Measurements from ENCODE around the gene SLFNL1. TPM values are rescaled to one million over a fixed set of nuclear protein-coding genes. Genes with fewer than 3 reads are reported as not detected.
A peak's percentile ranks its signal among the peaks of the same experiment; 100 is the strongest.

Gene SLFNL1
- total RNA-seq, 1 donor from 2014 or later, result 0.30 TPM

DNA sequence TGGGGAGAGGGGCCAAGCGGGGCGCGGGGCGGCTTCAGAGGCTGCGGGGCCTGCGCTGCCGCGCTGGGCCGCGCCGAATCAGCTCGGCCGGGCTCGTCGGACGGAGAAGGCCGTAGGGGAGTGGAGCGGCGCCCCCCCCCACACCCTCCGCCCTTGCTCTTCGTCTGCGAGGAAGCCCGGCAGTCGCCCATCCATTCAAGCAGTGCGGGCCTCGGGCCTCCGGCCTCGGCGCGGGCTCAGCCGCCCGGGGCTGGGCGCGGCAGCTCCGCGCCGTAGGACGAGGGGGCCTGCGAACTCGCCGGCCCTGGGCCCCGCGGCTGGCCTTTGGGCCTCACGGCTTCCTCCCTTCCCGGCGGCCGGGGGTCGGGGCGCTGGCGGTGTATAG is 41.5 kb downstream of the SLFNL1 start:
- TF ChIP-seq, protein P1, sequence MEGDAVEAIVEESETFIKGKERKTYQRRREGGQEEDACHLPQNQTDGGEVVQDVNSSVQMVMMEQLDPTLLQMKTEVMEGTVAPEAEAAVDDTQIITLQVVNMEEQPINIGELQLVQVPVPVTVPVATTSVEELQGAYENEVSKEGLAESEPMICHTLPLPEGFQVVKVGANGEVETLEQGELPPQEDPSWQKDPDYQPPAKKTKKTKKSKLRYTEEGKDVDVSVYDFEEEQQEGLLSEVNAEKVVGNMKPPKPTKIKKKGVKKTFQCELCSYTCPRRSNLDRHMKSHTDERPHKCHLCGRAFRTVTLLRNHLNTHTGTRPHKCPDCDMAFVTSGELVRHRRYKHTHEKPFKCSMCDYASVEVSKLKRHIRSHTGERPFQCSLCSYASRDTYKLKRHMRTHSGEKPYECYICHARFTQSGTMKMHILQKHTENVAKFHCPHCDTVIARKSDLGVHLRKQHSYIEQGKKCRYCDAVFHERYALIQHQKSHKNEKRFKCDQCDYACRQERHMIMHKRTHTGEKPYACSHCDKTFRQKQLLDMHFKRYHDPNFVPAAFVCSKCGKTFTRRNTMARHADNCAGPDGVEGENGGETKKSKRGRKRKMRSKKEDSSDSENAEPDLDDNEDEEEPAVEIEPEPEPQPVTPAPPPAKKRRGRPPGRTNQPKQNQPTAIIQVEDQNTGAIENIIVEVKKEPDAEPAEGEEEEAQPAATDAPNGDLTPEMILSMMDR (IDR thresholded peaks at IDR 0.05), result no peak
- no peak for DNase-seq (ENCODE audit: extremely low spot score, unreplicated experiment)
- H3K27ac Mint-ChIP-seq (ENCODE audit: unreplicated experiment), result peak overlapping the region; percentile 74
- no peaks in the 10 kb centered on the region for H3K9me3 Mint-ChIP-seq (ENCODE audit: unreplicated experiment)
- H3K4me1 Mint-ChIP-seq (ENCODE audit: unreplicated experiment), result peaks cover 39% of the 10 kb centered on the region
- H3K4me3 Mint-ChIP-seq (ENCODE audit: unreplicated experiment), result peak overlapping the region; percentile 88
- H3K27me3 Mint-ChIP-seq (ENCODE audit: unreplicated experiment), result no peaks in the 10 kb centered on the region
- H3K36me3 Mint-ChIP-seq (ENCODE audit: unreplicated experiment), result peaks cover 6% of the 10 kb centered on the region

DNA sequence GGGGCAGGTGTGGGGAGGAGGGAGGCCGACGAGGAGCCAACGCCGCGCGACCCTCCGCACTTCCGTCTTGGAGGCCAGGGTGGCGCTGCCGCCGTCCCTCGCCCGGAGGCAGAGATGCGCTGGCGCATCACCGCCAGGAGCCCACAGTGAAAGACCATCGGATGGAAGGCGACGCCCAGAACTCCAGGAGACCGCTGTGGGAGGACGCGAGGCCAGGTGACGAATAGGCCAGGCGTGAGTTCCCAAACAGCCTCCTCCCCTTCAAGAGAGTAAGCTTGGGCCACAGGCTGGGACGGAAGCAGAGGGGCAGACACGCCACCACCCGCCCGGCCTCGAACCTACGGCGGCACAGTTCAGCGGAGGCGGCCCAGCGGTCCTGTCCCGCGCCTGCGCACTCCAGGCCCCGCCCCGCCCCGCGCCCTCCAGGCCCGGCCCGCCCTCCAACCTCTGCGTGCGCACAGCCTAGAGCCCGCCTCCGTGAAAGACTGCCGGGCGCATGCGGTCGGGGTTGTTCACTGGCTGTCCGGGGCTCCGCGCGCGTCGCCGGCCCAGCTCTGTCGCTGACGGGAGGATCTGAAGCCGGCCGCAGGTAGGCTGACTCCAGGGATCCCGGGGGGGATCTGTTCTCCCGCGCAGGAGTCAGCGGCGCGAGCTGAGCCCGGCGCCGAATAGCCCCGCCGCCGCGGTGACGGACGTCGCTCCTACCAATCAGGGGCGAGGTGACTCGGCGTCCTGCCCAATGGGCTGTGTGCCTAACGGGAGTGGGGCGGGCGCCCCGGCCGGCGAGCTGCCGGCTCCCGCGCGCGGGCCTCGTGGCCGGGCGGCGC is 42.1 kb downstream of the SLFNL1 start, which contains the start of gene CTPS1:
Gene CTPS1 (plus strand): TSS at position 456 of the 827 bp plus-strand sequence. CDS start 3,595 bp downstream, outside the sequence.
- Mint-ChIP-seq H3K27me3 (ENCODE audit: unreplicated experiment) (no peaks in the 10 kb centered on the region), H3K9me3 (ENCODE audit: unreplicated experiment) (no peaks in the 10 kb centered on the region), H3K4me1 (ENCODE audit: unreplicated experiment) (peaks cover 39% of the 10 kb centered on the region), H3K36me3 (ENCODE audit: unreplicated experiment) (peaks cover 6% of the 10 kb centered on the region), H3K27ac (ENCODE audit: unreplicated experiment) (peak within 1 kb of the TSS; percentile 98), H3K4me3 (ENCODE audit: unreplicated experiment) (peak within 1 kb of the TSS; percentile 88)
- TF ChIP-seq, protein P1 (IDR thresholded peaks at IDR 0.05), result peak; percentile 40
- DNase-seq (ENCODE audit: extremely low spot score, unreplicated experiment), result peak; percentile 98

DNA sequence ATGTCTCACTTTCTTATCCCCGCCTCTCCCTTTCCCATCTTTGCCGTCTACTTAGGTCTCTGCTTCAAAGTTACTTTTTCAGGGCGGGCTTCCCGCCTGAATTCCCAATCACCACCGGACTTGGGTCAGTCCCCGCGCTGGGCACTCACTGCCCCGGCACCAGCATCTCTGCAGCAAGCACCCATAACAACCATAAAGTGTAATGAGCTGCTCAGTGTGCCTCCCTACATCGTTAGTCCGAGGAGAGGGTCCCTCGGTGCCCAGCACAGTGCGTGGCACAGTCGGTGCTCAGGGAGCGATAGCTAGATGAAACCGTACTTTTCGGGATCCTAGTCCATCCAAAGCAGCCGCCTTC is 42.7 kb downstream of the SLFNL1 start:
- TF ChIP-seq, protein P1 (IDR thresholded peaks at IDR 0.05), result no peak
- no peaks in the 10 kb centered on the region for H3K27me3 Mint-ChIP-seq (ENCODE audit: unreplicated experiment)
- H3K4me3 Mint-ChIP-seq (ENCODE audit: unreplicated experiment), result peak overlapping the region; percentile 84
- no peaks in the 10 kb centered on the region for H3K9me3 Mint-ChIP-seq (ENCODE audit: unreplicated experiment)
- peak overlapping the region; percentile 98 for H3K27ac Mint-ChIP-seq (ENCODE audit: unreplicated experiment)
- peaks cover 39% of the 10 kb centered on the region for H3K4me1 Mint-ChIP-seq (ENCODE audit: unreplicated experiment)
- H3K36me3 Mint-ChIP-seq (ENCODE audit: unreplicated experiment), result peaks cover 2% of the 10 kb centered on the region
- DNase-seq (ENCODE audit: extremely low spot score, unreplicated experiment), result no peak

DNA sequence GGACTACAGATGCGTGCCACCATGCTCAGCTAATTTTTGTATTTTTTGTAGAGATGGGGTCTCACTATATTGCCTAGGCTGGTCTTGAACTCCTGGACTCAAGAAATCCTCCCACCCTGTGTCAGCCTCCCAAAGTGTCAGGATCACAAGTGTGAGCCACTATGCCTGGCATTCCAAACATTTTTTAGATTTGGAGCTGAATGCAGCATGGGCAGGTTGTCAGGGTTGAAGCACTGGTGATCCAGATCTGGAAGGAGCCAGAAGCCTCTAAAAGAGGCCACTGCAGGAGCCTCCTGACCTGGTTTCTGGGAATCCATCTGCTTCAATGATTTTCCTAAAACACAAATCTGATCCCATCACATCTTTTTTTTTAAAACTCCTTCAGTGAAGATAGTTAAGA is 43.8 kb downstream of the SLFNL1 start:
- Mint-ChIP-seq H3K27ac (ENCODE audit: unreplicated experiment) (no peak overlapping the region), H3K4me3 (ENCODE audit: unreplicated experiment) (no peak overlapping the region), H3K36me3 (ENCODE audit: unreplicated experiment) (no peaks in the 10 kb centered on the region), H3K9me3 (ENCODE audit: unreplicated experiment) (no peaks in the 10 kb centered on the region), H3K27me3 (ENCODE audit: unreplicated experiment) (no peaks in the 10 kb centered on the region), H3K4me1 (ENCODE audit: unreplicated experiment) (peaks cover 35% of the 10 kb centered on the region)
- no peak for DNase-seq (ENCODE audit: extremely low spot score, unreplicated experiment)
- TF ChIP-seq, protein P1 (IDR thresholded peaks at IDR 0.05), result no peak

DNA sequence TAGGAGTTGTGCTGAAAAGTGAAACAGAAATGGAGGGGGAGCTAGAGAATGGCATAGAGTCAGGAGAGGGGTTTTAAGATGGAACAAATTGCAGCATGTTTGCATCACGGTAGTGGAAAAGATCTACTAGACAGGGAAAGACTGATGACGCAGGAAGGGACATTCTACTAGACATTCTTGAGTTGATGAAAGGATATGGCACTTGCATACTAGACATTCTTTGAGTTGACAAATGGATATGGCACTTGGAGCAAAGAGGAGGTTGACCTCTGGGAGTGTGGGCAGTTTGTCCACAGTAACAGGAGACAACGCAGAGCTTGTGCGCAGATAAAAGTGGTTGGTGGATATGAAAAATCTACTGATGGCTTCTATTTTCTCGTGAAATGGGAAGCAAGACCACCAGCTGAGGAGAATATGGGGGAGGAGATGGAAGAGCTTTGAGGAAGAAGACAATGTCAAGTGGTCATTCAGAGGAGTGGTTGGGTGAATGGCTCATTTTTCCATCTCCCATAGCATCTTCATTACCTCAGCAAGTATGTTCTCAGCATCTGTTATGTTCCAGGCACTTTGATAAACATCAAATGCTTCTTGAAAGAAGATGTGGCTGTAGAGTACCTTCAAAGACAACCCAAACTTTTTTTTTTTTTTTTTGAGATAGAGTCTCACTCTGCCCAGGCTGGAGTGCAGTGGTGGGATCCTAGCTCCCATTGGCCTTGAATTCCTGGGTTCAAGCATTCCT is 44.4 kb downstream of the SLFNL1 start:
- Mint-ChIP-seq H3K4me1 (ENCODE audit: unreplicated experiment) (peaks cover 29% of the 10 kb centered on the region), H3K4me3 (ENCODE audit: unreplicated experiment) (peak overlapping the region; percentile 20), H3K36me3 (ENCODE audit: unreplicated experiment) (no peaks in the 10 kb centered on the region), H3K27ac (ENCODE audit: unreplicated experiment) (peak overlapping the region; percentile 54), H3K9me3 (ENCODE audit: unreplicated experiment) (no peaks in the 10 kb centered on the region), H3K27me3 (ENCODE audit: unreplicated experiment) (no peaks in the 10 kb centered on the region)
- TF ChIP-seq, protein P1 (IDR thresholded peaks at IDR 0.05), result no peak
- DNase-seq (ENCODE audit: extremely low spot score, unreplicated experiment), result no peak
